GM10248 (cell line): Measurements from ENCODE around the gene NCAN.

Experiments
- CTCF ChIA-PET: fragments of 300-600 bp; sonication (Branson Sonifier 250); formaldehyde crosslinking; extraction: SDS; loops from one replicate; lab custom pipeline; 2021; ENCODE audit warnings: antibody characterized with exemption; lab: Yijun Ruan, JAX
- POLR2A ChIA-PET: fragments of 350-650 bp; sonication (Branson Sonifier 250); formaldehyde crosslinking; extraction: SDS; loops from one replicate; lab custom pipeline; 2020; ENCODE audit warnings: antibody characterized with exemption; lab: Yijun Ruan, JAX
- DNase-seq: peaks from one replicate; pipeline ENCODE4 v3.0.0; 2012; ENCODE audit errors: extremely low spot score
- CTCF ChIP-seq: IDR thresholded peaks from 2 replicates; pipeline ENCODE4 v1.5.1; 2012; ENCODE audit warnings: mild to moderate bottlenecking, low read depth; ENCODE audit errors: extremely low read depth, missing control alignments, control extremely low read depth

NCAN gene

GRCh38 chr19:19192078-19192882 lies 19.5 kb upstream of the NCAN start, which contains the start of the genes BORCS8 and RFXANK:
Gene BORCS8, minus strand, starts transcription at chr19:19192152. Its CDS starts 35 bp downstream, at chr19:19192117.
Gene RFXANK, plus strand, starts transcription at chr19:19192258. Its CDS starts 1,689 bp downstream, at chr19:19193947.
- TF ChIP-seq CTCF, result no peak
- POLR2A ChIA-PET, result interaction anchor here (0.6 kb wide), 2 partner anchors 432 to 495 kb away, joined by 3 read pairs; no protein-coding TSS in a partner anchor
- CTCF ChIA-PET, result interaction anchor here (0.9 to 2.9 kb wide), 5 partner anchors 10 to 46 kb away, joined by 3 to 16 read pairs (median 9); partner anchors contain the start of genes MEF2B and NR2C2AP
- peak; percentile 98 for DNase-seq

- no peak for TF ChIP-seq CTCF
- DNase-seq, result peak; percentile 44
- CTCF ChIA-PET, result interaction anchor here (1.7 to 1.8 kb wide), 2 partner anchors 9 to 18 kb away, joined by 9 to 16 read pairs; partner anchors contain the start of gene NR2C2AP
- POLR2A ChIA-PET, result interaction anchor here (0.6 kb wide), 2 partner anchors 431 to 496 kb away, joined by 3 read pairs; no protein-coding TSS in a partner anchor
These were observed 18.8 kb upstream of the NCAN start for GRCh38 chr19:19192910-19193423.

GRCh38 chr19:19193926-19194325 lies 17.8 kb upstream of the NCAN start:
- ChIA-PET CTCF (interaction anchor here (1.2 to 1.8 kb wide), 3 partner anchors 8 to 31 kb away, joined by 3 to 16 read pairs (median 9); partner anchors contain the start of gene NR2C2AP), POLR2A (no interaction called here)
- no peak for DNase-seq
- no peak for TF ChIP-seq CTCF

- CTCF ChIA-PET, result interaction anchor here (0.7 to 3.2 kb wide), 8 partner anchors 9 to 61 kb away, joined by 3 to 16 read pairs (median 3); no protein-coding TSS in a partner anchor
- no peak for DNase-seq
- no peak for TF ChIP-seq CTCF
- POLR2A ChIA-PET, result interaction anchor here (1.0 to 1.1 kb wide), 2 partner anchors 12 to 27 kb away, joined by 3 to 6 read pairs; no protein-coding TSS in a partner anchor
These were observed 9.8 kb upstream of the NCAN start for GRCh38 chr19:19201697-19202630.

GRCh38 chr19:19202707-19203011 lies 9.1 kb upstream of the NCAN start:
- no peak for DNase-seq
- CTCF ChIA-PET, result interaction anchor here (0.7 to 3.2 kb wide), 5 partner anchors 9 to 56 kb away, joined by 3 to 16 read pairs (median 3); no protein-coding TSS in a partner anchor
- TF ChIP-seq CTCF, result no peak
- POLR2A ChIA-PET, result interaction anchor here (1.1 kb wide), 1 partner anchor 28 kb away, joined by 6 read pairs; no protein-coding TSS in a partner anchor
